SJSA1 (cell line): ENCODE measurements around the gene PLAU. TPM values are rescaled to one million over a fixed set of nuclear protein-coding genes. Genes with fewer than 3 reads are reported as not detected.
"Not testable (repeated sequence)": the region's sequence is repeated elsewhere in the genome, so short reads cannot be mapped to it uniquely, and the experiment has no call there.

ENCODE experiments used
- DNase-seq, 2 experiments: peaks; one replicate each; pipeline ENCODE4 v3.0.0-alpha.2; 2015 to 2020; ENCODE audit warnings: low spot score in 2 of 2, low read depth in 1 of 2
- H3K27ac ChIP-seq: fragments of 250-450 bp; sonication (Bioruptor Pico); 2 replicates; pipeline ENCODE4 v1.5.1; 2020; ENCODE audit warnings: mild to moderate bottlenecking, moderate library complexity
- H3K27me3 ChIP-seq: fragments of 250-450 bp; sonication (Bioruptor Pico); replicated peaks from 2 replicates; pipeline ENCODE4 v1.5.1; 2020; ENCODE audit warnings: mild to moderate bottlenecking, moderate library complexity
- H3K36me3 ChIP-seq: fragments of 250-450 bp; sonication (Bioruptor Pico); 2 replicates; pipeline ENCODE4 v1.5.1; 2020; ENCODE audit warnings: mild to moderate bottlenecking
- H3K4me1 ChIP-seq: fragments of 250-450 bp; sonication (Bioruptor Pico); replicated peaks from 2 replicates; pipeline ENCODE4 v1.6.1; 2021; ENCODE audit warnings: mild to moderate bottlenecking
- H3K4me3 ChIP-seq: fragments of 250-450 bp; sonication (Bioruptor Pico); 2 replicates; pipeline ENCODE4 v1.5.1; 2020; ENCODE audit warnings: mild to moderate bottlenecking
- H3K9me3 ChIP-seq: fragments of 250-450 bp; sonication (Bioruptor Pico); replicated peaks from 2 replicates; pipeline ENCODE4 v1.5.1; 2020; ENCODE audit warnings: mild to moderate bottlenecking
- total RNA-seq: library from RNA; depleted of rRNA; stranded (reverse); fragments of >200 nt; shearing (Covaris generic); gene quantifications from 2 replicates; pipeline ENCODE4 v1.2.3, GENCODE V29; 2014

PLAU gene
- total RNA-seq, 1 experiment from 2014 or later: 4.7 TPM

DNA sequence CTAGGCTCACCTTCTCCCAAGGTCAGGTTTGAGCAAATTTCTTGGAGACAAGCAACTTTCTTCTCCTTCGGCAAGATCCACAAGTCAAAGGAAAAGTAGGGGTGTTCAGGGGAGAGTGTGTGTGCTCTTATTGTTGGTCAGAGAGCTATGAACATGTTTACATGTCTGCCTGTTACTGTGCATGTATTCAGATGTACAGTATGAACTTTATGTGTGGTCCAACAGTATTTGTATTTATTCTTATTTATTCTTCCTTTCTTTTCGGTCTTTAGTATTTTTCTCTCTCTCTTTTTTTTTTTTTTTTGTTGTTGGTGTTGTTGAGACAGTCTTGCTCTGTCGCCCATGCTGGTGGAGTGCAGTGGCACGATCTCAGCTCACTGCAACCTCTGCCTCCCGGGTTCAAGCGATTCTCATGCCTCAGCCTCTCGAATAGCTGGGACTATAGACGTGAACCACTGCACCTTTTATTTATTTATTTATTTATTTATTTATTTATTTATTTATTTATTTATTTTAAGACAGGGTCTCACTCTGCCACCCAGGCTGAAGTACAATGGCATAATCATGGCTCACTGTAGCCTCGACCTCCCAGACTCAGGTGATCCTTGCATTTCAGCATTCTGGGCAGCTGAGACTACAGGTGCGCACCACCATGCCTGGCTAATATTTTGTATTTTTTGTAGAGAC, 38.2 kb downstream of the PLAU start:
- Histone ChIP-seq H3K27ac (no peak overlapping the region), H3K36me3 (no peaks in the 10 kb centered on the region), H3K9me3 (no peaks in the 10 kb centered on the region), H3K4me3 (no peak overlapping the region), H3K4me1 (peaks cover 8% of the 10 kb centered on the region; the same call in 1 of the 2 replicates), H3K27me3 (no peaks in the 10 kb centered on the region)
- DNase-seq: no peak

DNA sequence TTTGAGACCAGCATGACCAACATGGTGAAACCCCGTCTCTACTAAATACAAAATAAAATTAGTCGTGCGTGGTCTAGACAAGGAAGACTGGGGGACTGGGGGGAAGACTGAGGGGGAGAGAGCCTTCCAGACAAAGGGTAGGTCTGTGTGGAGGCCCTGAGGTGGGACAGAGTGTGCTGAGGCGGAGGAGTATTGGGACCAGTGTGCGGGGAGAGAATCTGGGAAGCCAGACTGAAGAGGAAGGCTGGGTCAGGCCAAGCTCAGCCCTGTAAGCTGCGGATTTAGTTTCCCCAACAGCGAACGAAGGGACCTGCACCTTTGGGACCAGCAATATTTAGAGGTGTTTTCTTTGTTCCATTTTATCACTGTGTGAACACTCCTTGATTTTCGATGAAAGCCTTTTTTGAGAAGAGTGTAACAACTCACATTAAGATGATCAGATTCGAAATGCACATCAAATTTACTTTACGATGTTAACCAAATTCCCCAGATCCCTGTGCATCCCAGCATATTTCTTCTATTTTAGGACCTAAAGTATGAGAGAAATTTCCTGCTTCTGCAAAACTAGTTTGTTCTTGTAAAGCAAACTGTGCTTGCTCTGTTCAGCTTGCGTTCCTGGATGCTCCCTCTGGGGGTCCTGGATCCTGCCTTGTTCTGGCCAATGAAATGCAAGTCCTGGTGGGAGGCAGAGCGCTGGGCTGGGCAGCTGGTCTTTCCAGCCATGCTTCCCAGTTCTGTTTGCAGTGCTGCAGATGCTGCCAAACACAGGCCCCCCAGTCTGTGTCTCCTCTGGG, 39.4 kb downstream of the PLAU start:
- Histone ChIP-seq H3K27ac (no peak overlapping the region), H3K4me1 (peaks cover 8% of the 10 kb centered on the region; the same call in 1 of the 2 replicates), H3K9me3 (no peaks in the 10 kb centered on the region), H3K4me3 (no peak overlapping the region), H3K36me3 (no peaks in the 10 kb centered on the region), H3K27me3 (no peaks in the 10 kb centered on the region)
- no peak for DNase-seq

DNA sequence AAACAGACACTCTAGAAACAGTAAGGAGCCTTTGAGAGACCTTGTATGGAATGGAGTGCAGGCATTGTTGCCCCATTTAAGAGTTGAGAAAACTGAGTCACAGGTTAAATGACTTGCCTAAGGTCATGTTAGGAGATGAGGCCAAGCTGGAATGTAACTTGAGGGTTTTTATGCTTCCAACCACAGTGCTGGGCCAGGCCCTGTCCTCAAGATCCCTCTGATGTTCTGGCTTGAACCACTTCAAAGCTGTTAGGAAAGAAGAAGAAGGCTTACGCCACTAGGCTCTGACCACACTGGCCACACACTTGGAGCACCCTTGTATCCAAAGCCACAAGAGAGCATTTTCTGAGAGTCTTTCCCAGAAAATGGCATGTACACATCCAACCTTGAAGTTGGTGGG, 42.7 kb downstream of the PLAU start:
- Histone ChIP-seq H3K27ac (no peak overlapping the region), H3K4me1 (peaks cover 19% of the 10 kb centered on the region), H3K27me3 (no peaks in the 10 kb centered on the region), H3K36me3 (no peaks in the 10 kb centered on the region), H3K9me3 (no peaks in the 10 kb centered on the region), H3K4me3 (no peak overlapping the region)
- peak in 1 of 2 experiments; percentile 56 for DNase-seq

DNA sequence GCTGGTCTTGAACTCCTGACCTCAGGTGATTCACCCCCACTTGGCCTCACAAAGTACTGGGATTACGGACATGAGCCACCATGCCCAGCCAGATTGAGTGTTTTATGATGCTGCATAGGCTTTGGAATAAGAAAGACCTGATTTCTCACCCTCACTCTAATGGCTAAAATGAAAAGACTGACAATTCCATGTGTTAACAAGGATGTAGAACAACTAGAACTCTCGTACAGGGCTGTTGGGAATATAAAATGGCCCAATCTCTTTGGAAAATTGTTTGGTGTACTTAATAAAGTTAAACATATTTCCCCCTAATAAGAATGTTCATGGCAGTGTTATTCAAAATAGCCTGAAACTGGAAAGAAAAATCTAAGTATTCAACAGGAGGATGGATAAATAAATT, 43.8 kb downstream of the PLAU start:
- Histone ChIP-seq H3K27ac (no peak overlapping the region), H3K27me3 (no peaks in the 10 kb centered on the region), H3K4me3 (no peak overlapping the region), H3K4me1 (peaks cover 23% of the 10 kb centered on the region), H3K36me3 (no peaks in the 10 kb centered on the region), H3K9me3 (no peaks in the 10 kb centered on the region)
- DNase-seq: no peak

DNA sequence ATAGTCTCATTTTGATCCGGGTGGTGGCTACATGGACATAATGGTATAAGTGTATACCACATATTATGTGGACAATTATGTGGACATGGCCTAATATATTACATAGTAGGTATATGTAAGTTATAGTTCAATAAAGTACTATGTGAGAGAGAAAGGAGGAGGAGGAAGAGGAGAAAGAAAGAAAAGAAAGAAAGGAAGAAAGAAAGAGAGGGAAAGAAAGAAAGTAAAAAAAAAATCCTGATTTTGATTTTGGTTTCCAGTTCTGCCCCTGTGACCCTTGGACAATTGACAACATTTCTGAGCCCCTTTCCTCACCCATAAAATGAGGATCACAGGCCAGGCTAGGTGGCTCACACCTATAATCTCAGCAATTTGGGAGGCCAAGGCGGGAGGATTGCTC, 44.8 kb downstream of the PLAU start:
- H3K9me3 ChIP-seq: no peaks in the 10 kb centered on the region
- H3K27me3 ChIP-seq: no peaks in the 10 kb centered on the region
- H3K36me3 ChIP-seq: no peaks in the 10 kb centered on the region
- peaks cover 27% of the 10 kb centered on the region for H3K4me1 ChIP-seq
- no peak overlapping the region for H3K27ac ChIP-seq
- no peak overlapping the region for H3K4me3 ChIP-seq
- no peak for DNase-seq

DNA sequence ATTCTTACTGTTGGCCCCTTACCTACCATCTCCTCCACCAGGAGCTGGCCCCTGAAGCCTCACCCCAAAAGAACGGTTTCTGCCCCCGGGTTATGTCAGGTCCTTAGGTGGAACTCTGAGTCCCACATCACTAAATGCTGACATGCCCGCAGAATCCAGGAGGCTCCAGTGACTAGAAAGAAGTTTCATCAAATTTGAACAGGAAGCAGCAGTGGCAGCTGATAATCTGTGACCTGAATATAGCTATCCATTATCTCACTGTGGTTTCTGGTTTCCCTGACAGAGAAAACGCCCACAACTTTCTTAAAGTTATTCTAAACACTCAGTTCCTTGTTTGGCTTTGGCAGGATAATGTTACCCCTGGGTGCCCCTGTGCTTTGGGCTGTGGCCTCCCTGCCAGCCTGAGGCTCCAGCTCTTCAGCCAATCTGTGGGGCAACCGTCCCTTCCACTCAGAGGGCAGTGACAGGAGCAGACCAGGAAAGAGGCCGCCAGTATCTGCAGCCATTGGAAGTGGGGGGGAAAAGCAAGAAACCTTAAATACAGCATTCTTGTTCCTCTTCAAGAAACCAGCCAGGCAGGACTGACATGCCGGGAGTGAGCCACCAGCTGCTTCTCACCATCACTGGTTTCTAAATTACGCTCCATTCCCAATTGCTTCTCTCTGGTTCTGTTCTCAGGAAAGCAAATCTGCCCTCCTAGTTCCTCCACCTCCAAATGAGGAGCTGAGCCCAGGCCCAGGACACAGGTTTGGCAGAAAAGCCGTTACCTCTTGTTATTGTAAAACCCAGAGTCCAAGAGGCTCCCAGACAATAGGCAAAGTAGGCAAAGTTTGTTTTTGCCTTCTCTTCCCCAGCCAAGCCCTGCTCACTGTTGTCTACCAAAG, 45.8 kb downstream of the PLAU start:
- DNase-seq: peak in 1 of 2 experiments; percentile 46
- Histone ChIP-seq H3K4me3 (no peak overlapping the region), H3K27ac (no peak overlapping the region)

DNA sequence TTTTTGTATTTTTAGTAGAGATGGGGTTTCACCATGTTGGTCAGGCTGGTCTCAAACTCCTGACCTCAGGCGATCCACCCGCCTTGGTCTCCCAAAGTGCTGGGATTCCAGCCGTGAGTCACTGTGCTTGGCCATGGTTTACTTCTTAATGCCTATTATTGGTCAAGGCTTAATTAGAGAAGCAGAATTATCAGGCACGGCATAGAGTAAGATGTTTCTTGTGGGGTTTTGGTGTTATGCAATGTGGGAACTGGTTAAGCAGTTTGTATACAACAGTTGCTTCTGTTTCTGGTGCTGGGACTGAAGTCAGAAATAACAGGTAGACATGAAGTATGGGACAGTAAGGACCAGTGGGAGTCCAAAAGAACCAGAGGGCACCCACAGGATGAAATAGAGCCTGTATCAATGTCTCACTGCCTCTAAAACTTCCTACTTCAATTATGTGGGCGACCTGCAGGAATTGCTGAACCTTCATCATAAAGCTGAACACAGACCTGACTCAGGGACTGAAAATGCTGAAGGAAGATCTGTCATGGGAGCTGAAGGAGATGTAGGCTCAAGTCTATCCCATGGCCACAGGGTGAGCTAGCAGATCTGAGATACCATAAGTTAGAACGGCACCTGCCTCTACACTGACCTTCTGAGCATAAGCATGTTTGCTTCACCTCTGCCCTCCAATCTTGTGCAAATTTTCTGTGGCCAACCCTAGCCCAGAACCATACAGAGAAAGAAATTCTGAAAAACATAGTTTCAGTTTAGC, 48.7 kb downstream of the PLAU start:
- DNase-seq: no peak
- Histone ChIP-seq H3K36me3 (no peaks in the 10 kb centered on the region), H3K27me3 (no peaks in the 10 kb centered on the region), H3K27ac (no peak overlapping the region), H3K4me1 (peaks cover 28% of the 10 kb centered on the region), H3K9me3 (no peaks in the 10 kb centered on the region), H3K4me3 (no peak overlapping the region)

More for the DNA sequence above, 45.8 kb downstream of the PLAU start:
- Histone ChIP-seq H3K4me1 (peaks cover 32% of the 10 kb centered on the region), H3K9me3 (no peaks in the 10 kb centered on the region), H3K36me3 (no peaks in the 10 kb centered on the region), H3K27me3 (no peaks in the 10 kb centered on the region)

DNA sequence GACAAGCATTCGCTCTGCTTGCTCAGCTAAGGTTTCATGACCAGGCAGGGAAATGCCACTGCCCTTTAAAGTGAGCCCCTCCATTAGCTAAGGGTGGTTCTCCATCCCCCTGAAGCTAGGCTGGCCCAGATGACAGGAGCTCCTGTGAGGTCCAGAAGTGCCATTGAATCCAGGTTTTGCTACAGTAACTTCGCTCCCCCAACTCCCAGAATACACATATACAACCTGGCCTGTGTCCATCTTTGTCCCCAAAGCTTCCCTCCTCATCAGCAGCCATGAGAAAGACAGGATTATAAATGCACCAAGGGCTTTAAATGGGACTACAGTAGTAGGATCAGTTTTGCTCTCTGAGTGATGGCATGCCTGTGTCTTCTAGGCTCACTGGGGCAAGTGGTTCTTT, 51.5 kb downstream of the PLAU start:
- Histone ChIP-seq H3K4me1 (peaks cover 42% of the 10 kb centered on the region), H3K4me3 (no peak overlapping the region), H3K36me3 (no peaks in the 10 kb centered on the region), H3K9me3 (no peaks in the 10 kb centered on the region), H3K27ac (no peak overlapping the region), H3K27me3 (no peaks in the 10 kb centered on the region)
- DNase-seq: no peak

DNA sequence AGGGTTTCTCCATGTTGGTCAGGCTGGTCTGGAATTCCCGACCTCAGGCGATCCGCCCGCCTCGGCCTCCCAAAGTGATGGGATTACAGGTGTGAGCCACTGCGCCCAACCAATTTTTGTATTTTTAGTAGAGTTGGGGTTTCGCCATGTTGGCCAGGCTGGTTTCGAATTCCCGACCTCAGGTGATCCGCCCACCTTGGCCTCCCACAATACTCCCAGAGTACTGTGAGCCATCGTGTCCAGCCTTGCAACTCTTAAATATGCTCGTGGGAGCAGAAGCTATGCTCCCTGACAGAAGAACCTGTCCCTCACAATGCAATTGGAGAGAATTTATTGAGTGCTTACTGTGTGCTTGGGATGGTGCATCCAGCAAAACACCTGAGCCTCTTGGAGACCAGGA, 52.6 kb downstream of the PLAU start:
- DNase-seq: not testable (repeated sequence)

DNA sequence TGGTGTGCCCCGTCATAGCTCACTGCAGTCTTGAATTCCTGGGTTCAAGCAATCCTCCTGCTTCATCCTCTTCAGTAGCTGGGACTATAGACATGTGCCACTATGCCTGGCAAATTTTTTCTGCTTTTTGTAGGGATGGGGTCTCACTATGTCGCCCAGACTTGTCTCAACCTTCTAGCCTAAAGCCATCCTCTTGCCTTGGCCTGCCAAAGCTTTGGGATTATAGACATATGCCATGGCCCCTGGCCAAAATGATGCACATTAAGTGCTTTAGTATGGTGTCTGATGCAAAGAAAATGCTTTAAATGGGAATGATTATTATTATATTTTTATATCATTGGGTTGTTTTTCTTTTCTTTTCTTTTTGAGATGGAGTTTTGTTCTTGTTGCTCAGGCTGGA, 53.8 kb downstream of the PLAU start:
- no peak overlapping the region for H3K4me3 ChIP-seq
- peaks cover 61% of the 10 kb centered on the region for H3K4me1 ChIP-seq
- H3K36me3 ChIP-seq: no peaks in the 10 kb centered on the region
- H3K27ac ChIP-seq: peak overlapping the region; percentile 68
- H3K9me3 ChIP-seq: no peaks in the 10 kb centered on the region
- H3K27me3 ChIP-seq: no peaks in the 10 kb centered on the region
- DNase-seq: no peak

More for the DNA sequence above, 52.6 kb downstream of the PLAU start:
- not testable (repeated sequence) for H3K27me3 ChIP-seq, H3K4me3 ChIP-seq, H3K9me3 ChIP-seq, H3K27ac ChIP-seq, H3K36me3 ChIP-seq
- H3K4me1 ChIP-seq: peaks cover 53% of the 10 kb centered on the region

DNA sequence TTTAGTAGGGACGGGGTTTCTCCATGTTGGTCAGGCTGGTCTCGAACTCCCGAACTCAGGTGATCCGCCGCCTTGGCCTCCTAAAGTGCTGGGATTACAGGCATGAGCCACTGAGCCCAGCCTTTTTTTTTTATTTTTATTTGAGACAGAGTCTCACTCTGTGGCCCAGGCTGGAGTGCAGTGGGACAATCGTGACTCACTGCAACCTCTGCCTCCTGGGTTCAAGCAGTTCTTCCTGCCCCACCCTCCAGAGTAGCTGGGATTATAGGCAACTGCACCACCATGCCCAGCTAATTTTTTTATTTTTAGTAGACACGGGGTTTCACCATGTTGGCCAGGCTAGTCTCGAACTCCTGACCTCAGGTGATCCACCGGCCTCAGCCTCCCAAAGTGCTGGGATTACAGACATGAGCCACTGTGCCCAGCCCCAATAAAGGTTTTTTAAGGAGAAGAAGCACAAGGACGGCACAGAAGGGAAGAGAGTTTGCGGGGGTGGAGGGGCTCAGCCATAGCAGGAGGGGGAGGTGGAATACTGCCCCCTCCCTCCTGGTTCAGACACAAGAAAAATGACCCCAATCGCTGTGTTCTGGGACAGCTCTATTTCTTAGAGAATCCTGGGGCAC, 54.4 kb downstream of the PLAU start:
- Histone ChIP-seq H3K4me1 (peaks cover 59% of the 10 kb centered on the region), H3K27ac (peak overlapping the region; percentile 68)
- DNase-seq: peak in 1 of 2 experiments; percentile 34
- H3K4me3 ChIP-seq, H3K27me3 ChIP-seq, H3K9me3 ChIP-seq, H3K36me3 ChIP-seq: not testable (repeated sequence)

DNA sequence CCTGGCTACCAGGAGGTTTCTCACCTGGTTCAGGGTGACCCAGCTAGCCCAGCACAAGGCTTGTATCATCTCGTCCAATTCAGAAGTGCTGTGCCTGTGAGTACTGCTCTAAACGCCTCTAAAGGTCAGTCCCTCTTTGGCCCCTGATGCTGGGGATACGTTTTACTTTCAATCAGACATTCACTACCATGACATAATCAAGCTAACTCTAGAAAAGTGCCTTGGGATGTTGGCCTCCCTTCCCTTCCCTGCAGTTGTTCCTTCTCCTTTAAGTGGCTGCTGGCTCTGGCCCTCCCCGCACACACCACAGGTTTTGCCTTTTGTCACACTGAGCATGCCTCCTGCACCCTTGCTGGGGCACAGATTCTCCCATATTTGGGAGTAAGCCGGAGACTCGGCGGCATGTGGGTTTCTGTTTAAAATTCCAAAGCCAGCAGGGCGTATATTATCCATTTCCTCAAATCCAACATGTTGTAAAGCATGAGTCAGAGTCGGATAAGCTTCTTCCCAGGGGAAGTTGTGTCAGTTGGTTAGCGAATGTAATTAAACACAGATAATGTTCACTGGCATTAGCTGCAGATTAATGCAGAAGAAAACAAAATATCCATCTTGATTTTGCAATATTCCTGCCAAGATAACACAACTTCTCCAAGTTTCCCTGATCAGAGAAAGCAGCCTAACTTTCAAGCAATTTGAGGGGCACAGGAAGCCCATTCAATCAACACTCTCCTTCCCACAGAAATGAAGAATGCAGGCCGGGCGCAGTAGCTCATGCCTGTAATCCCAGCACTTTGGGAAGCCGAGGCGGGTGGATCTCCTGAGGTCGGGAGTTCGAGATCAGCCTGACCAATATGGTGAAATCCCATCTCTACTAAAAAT, 55.2 kb downstream of the PLAU start:
- peaks cover 57% of the 10 kb centered on the region for H3K4me1 ChIP-seq
- peak overlapping the region; percentile 85 for H3K27ac ChIP-seq
- no peaks in the 10 kb centered on the region for H3K9me3 ChIP-seq
- no peaks in the 10 kb centered on the region for H3K36me3 ChIP-seq
- no peak overlapping the region for H3K4me3 ChIP-seq
- DNase-seq: peak; percentile 97 to 98
- no peaks in the 10 kb centered on the region for H3K27me3 ChIP-seq
